ENCODE measurements around the gene TLK2. TPM values are rescaled to one million over a fixed set of nuclear protein-coding genes. Genes with fewer than 3 reads are reported as not detected.

TLK2 gene

Small RNA genes lying within 50 kb of the gene (small RNA-seq; reads per million reads assigned to genes)
- gene RF00019, result not detected
